CD4-positive, alpha-beta T cell treated with Interleukin-12 subunit alpha and Interleukin-12 subunit beta, for 1 hour (primary cell): ENCODE data around the gene DAZAP2.
"Not testable (repeated sequence)": the region's sequence is repeated elsewhere in the genome, so short reads cannot be mapped to it uniquely, and the experiment has no call there.

Experiments used
- DNase-seq: peaks from one replicate; pipeline ENCODE4 v3.0.0-alpha.2; 2020

The DAZAP2 gene

GRCh38 chr12:51217133-51217967 is 21.3 kb upstream of the DAZAP2 start:
- DNase-seq = peak; percentile 68

GRCh38 chr12:51217968-51218606 is 20.5 kb upstream of the DAZAP2 start, which contains the start of gene POU6F1:
Gene POU6F1, minus strand, starts transcription at chr12:51218062. Its CDS starts 11,226 bp downstream, at chr12:51206836.
- peak; percentile 84 for DNase-seq

DNA sequence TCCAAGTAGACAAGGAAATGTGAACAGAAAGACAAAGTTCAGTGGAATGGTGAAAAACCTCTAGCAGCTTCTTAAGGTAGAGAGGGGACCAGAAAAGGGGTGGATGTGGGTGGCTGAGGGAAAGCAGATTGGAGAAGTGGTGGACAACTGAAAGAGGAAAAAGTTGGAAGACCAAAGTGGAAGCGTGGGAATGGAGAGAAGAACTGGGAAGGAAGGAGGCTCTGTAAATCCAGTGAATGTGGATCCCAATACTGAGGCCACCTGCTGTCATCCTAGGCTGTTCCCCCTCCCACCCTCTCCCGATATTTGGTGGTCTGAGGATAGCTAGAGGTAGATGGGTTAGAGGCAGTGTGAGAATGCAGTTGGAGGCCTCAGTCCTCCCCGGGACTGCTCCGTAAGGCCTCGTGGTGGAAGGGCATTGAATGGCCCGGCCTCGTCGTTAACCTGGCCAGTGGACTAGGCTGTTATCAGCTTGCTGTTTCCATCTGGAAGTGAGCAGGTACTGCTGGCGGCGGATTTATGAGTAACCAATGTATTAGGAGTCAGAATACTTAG is 19.9 kb upstream of the DAZAP2 start:
- DNase-seq = no peak

GRCh38 chr12:51219322-51219721 is 19.3 kb upstream of the DAZAP2 start:
- no peak for DNase-seq

DNA sequence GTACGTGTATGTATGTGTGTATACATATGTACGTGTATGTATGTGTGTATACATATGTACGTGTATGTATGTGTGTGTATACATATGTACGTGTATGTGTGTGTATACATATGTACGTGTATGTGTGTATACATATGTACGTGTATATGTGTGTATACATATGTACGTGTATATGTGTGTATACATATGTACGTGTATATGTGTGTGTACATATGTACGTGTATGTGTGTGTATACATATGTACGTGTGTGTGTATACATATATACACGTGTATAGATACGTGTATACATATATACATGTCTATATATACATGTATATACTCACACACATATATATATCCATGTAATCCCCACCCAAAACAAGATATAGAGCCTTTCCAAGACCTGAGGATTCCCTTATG is 18.8 kb upstream of the DAZAP2 start:
- DNase-seq = not testable (repeated sequence)

DNA sequence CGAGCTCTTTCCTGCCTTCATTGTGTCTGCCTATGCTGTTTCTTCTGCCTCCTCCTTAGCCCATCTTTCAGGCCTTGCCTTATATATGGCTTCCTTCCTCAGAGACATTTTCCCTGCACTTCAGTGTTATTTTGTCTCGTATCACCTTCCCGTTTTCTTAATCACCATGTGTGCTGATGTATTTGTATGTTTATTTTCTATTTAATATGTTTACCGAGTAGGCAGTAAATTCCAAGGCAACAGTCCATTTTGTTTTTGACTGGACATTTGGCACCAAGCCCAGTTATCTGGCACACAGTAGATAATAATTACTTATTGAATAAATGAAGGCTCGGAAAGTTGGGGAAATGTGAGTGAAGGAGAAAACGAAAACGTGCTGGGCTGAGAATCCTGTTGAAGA is 16.2 kb upstream of the DAZAP2 start:
- no peak for DNase-seq

DNA sequence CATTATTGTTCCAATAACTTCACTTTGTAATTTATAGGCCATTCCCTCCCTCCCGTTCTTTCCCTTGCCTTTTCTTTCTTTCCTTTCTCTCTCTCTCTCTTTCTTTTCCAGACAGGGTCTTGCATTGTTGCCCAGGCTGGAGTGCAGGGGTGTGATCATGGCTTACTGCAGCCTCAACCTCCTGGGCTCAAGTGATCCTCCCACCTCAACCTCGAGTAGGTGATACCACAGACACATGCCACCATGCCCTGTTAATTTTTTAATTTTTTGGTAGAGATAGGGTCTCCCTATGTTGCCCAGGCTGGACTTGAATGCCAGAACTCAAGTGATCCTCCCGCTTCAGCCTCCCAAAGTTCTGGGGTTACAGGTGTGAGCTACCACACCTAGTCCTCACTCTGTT is 14.0 kb upstream of the DAZAP2 start:
- no peak for DNase-seq

DNA sequence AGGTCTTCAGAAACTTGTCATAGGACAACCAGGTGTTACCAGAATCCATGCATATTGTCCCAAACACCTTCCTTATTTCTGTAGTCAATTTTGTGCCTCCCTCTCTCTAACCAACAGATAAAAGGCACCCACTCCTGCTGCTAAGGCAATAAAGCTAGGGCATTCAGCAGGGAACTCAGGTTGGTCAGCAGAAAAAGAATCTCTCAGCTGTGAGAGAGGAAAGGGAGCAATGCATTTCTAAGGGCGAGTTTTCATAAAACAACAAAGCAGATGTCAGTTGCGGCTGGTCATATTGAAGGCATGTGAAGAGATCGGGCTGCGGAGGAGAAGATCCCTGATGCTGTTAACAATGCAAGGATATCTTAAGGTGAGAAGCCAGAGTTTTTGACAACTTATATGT is 13.4 kb upstream of the DAZAP2 start:
- DNase-seq = no peak

DNA sequence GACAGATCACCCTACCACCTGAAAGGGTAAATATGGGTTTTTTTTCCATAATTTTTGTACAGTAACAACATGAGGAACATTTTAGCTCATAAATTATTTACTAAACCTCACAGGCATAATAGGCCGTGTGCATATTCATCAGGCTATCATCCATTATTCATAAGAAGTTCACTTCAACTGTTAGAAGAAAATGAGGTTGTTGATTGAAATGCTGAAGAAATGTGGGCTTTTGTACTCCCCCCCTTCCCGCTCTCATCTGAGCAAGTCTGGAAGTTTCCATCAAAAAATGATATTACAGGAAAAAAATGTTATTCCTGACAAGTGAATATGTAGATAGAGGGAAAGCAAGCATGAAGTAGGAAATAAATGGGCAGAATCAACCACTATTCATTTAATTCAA is 12.9 kb upstream of the DAZAP2 start:
- no peak for DNase-seq

- not testable (repeated sequence) for DNase-seq
These were observed 11.5 kb upstream of the DAZAP2 start for GRCh38 chr12:51227112-51227511.

GRCh38 chr12:51227962-51228361 is 10.7 kb upstream of the DAZAP2 start:
- DNase-seq = no peak

DNA sequence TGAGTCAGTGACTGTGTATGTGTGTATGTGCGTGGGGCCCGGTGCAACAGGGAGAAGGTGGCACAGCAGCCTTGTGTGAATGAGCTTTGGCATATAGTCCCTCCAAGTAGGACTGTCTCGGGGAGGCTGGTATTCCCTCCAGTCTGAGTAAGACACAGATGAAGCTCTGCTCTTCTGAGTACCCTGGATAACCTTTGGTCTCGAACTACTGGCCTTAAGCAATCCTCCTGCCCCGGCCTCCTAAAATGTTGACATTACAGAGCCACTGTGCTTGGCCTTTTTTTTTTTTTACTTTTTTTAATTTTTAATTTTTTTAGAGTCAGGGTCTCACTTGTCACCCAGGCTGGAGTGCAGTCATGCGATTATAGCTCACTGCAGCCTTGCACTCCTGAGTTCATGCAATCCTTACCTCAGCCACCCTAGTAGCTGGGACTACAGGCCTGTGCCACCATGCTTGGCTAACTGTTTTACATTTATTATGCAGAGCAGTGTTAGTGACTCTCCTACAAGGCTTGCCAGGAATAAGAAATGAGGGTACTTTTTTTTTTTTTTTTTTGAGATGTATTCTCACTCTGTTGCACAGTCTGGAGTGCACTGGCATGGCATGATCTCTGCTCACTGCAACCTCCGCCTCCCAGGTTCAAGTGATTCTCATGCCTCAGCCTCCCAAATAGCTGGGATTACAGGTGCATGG is 9.4 kb upstream of the DAZAP2 start:
- no peak for DNase-seq

GRCh38 chr12:51232642-51233041 is 6.0 kb upstream of the DAZAP2 start:
- no peak for DNase-seq

DNA sequence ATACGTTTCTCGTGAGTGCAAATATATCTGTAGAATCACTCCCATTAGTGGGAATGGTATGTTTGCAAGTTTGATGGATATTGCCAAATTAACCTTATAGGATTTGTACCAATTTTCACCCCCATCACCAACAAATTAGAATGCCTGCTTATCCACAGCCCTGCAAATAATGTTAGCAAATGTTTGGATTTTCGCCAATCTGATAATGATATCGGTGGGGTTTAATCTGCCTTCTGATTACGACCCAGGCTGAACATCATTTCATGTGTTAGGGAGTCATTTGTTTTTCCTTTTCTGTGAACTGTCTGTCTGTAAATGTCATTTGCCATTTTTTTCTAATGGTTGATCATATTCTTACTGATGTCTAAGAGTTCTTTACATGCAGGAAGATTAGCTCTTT is 4.1 kb upstream of the DAZAP2 start:
- DNase-seq = no peak

- no peak for DNase-seq
These were observed 553 bp upstream of the DAZAP2 start for GRCh38 chr12:51238037-51238509.

DNA sequence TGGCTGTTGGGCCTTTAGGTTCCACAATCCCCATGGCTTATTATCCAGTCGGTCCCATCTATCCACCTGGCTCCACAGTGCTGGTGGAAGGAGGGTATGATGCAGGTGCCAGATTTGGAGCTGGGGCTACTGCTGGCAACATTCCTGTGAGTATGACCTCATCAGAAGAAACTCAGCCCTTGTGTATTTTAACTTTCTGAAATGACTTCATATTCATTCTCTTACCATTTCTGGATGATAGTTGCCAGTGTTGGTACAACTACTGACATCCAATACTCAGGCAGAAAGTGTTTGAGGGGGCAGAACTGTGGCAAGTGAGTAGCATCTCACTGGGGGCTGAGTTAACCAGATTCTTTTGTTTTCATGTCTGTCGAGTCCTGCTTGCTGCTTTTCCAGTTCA is 2.3 kb downstream of the DAZAP2 start:
- DNase-seq = no peak

GRCh38 chr12:51242120-51242519 is 3.5 kb downstream of the DAZAP2 start:
- DNase-seq = no peak

DNA sequence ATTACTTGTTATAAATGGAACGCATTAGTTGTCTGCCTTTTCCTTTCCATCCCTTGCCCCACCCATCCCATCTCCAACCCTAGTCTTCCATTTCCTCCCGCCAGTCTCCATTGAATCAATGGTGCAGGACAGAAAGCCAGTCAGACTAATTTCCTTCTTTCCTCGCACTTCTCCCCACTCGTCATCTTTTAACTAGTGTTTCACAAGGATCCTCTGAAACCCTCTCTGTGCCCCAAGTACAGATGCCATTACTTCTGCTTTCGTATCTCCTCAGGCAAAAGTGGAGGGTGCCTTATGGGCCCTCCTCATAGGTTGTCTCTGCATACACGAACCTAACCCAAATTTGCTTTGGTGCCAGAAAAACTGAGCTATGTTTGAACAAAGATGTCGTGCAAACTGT is 4.2 kb downstream of the DAZAP2 start:
- no peak for DNase-seq

GRCh38 chr12:51244269-51244668 is 5.6 kb downstream of the DAZAP2 start:
- no peak for DNase-seq

DNA sequence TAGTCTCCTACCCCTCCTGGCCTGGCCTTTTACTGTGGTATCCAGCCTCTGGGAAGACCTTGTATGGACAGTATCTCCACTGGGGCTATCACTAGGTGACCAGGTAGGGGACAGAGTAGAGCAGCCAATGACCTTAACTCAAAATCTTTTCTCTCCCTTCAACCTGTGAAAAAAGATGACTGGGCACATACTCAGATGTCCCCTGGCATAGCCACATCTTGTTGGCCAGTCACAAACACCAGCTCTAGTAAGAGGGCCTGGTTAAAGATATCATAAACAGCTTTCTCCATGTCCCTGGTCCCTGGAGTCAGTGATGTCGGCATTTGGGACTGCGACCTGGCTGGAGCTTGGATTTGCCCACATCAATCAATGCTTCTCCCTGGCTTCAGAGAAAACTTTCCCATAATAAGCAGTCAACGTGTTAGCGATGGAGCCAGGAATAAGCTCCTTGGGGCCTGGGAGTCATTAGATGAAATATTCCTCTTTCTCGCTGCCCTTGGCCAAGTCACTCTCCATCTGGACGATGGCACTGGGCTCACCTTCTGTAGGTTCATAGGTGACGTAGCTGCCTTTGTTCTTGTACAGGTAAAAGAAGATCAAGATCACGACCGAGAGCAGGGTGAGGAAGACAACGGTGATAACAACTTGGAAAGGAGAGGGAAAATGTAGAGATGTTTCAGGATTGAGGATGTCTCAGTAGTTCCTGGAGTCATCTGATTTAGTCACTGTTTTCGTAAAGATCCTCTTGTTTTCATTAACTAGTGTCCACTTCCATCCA is 7.0 kb downstream of the DAZAP2 start:
- DNase-seq = no peak

- peak; percentile 63 for DNase-seq
These were observed 7.7 kb downstream of the DAZAP2 start for GRCh38 chr12:51246254-51246853.
